ENCODE data around the gene TFCP2. TPM values are rescaled to one million over a fixed set of nuclear protein-coding genes. Genes with fewer than 3 reads are reported as not detected.

The TFCP2 gene
- total RNA-seq, 2 donors from 2014 or later = 44.1 to 47.2 TPM

- no peak for DNase-seq
- 83 to 86% methylated on average over 2 to 3 of the region's 3 CpGs for WGBS, 2 experiments (ENCODE audit: insufficient coverage in 1 of 2, insufficient read length in 1 of 2)
- H3K4me1 Mint-ChIP-seq = peaks cover 6% of the 10 kb centered on the region
- no peak overlapping the region for H3K4me3 Mint-ChIP-seq
- no peak overlapping the region for H3K27ac Mint-ChIP-seq
- Histone ChIP-seq H3K27ac (ENCODE audit: low read depth, low read length) (no peak overlapping the region), H3K4me3 (ENCODE audit: low read length) (no peak overlapping the region), H3K4me1 (ENCODE audit: control insufficient read depth, insufficient read depth, low read length) (peaks cover 5% of the 10 kb centered on the region), H3K27me3 (ENCODE audit: control insufficient read depth, insufficient read depth, low read length, poor library complexity, severe bottlenecking) (no peaks in the 10 kb centered on the region), H3K9me3 (ENCODE audit: control insufficient read depth, low read length) (no peaks in the 10 kb centered on the region), H3K9ac (ENCODE audit: extremely low read depth, low read length, poor library complexity, severe bottlenecking) (no peak overlapping the region), H3K36me3 (ENCODE audit: control insufficient read depth, insufficient read depth, low read length) (no peaks in the 10 kb centered on the region)
- TF ChIP-seq CTCF (conservative IDR thresholded peaks at IDR 0.05) = no peak
- H3K27me3 Mint-ChIP-seq (ENCODE audit: insufficient read depth) = no peaks in the 10 kb centered on the region
- H3K36me3 Mint-ChIP-seq (ENCODE audit: low read depth) = no peaks in the 10 kb centered on the region
- no peaks in the 10 kb centered on the region for H3K9me3 Mint-ChIP-seq
These were observed 10.4 kb upstream of the TFCP2 start for GRCh38 chr12:51183349-51183748.

- no peaks in the 10 kb centered on the region for H3K27me3 ChIP-seq (ENCODE audit: control insufficient read depth, insufficient read depth, low read length, poor library complexity, severe bottlenecking)
- H3K27ac ChIP-seq (ENCODE audit: low read depth, low read length) = no peak overlapping the region
- no peaks in the 10 kb centered on the region for H3K36me3 ChIP-seq (ENCODE audit: control insufficient read depth, insufficient read depth, low read length)
- H3K9me3 ChIP-seq (ENCODE audit: control insufficient read depth, low read length) = no peaks in the 10 kb centered on the region
- Mint-ChIP-seq H3K27me3 (ENCODE audit: insufficient read depth) (no peaks in the 10 kb centered on the region), H3K36me3 (ENCODE audit: low read depth) (no peaks in the 10 kb centered on the region), H3K4me1 (no peaks in the 10 kb centered on the region), H3K27ac (no peak overlapping the region), H3K9me3 (no peaks in the 10 kb centered on the region), H3K4me3 (no peak overlapping the region)
- DNase-seq = no peak
- peaks cover 5% of the 10 kb centered on the region for H3K4me1 ChIP-seq (ENCODE audit: control insufficient read depth, insufficient read depth, low read length)
- no peak for TF ChIP-seq CTCF (conservative IDR thresholded peaks at IDR 0.05)
- WGBS, 2 experiments (ENCODE audit: insufficient coverage in 1 of 2, insufficient read length in 1 of 2) = 98 to 99% methylated on average over 5 of the region's 5 CpGs
- no peak overlapping the region for H3K4me3 ChIP-seq (ENCODE audit: low read length)
- no peak overlapping the region for H3K9ac ChIP-seq (ENCODE audit: extremely low read depth, low read length, poor library complexity, severe bottlenecking)
These were observed 8.6 kb upstream of the TFCP2 start for GRCh38 chr12:51181558-51181957.

GRCh38 chr12:51177897-51178296, 5.0 kb upstream of the TFCP2 start:
- no peak overlapping the region for H3K4me3 Mint-ChIP-seq
- H3K27ac Mint-ChIP-seq = no peak overlapping the region
- Histone ChIP-seq H3K9ac (ENCODE audit: extremely low read depth, low read length, poor library complexity, severe bottlenecking) (no peak overlapping the region), H3K27me3 (ENCODE audit: control insufficient read depth, insufficient read depth, low read length, poor library complexity, severe bottlenecking) (no peaks in the 10 kb centered on the region), H3K9me3 (ENCODE audit: control insufficient read depth, low read length) (no peaks in the 10 kb centered on the region), H3K4me3 (ENCODE audit: low read length) (no peak overlapping the region), H3K36me3 (ENCODE audit: control insufficient read depth, insufficient read depth, low read length) (no peaks in the 10 kb centered on the region), H3K27ac (ENCODE audit: low read depth, low read length) (no peak overlapping the region), H3K4me1 (ENCODE audit: control insufficient read depth, insufficient read depth, low read length) (no peaks in the 10 kb centered on the region)
- peaks cover 3% of the 10 kb centered on the region for H3K27me3 Mint-ChIP-seq (ENCODE audit: insufficient read depth)
- 80 to 87% methylated on average over 1 to 2 of the region's 2 CpGs for WGBS, 2 experiments (ENCODE audit: insufficient coverage in 1 of 2, insufficient read length in 1 of 2)
- H3K36me3 Mint-ChIP-seq (ENCODE audit: low read depth) = no peaks in the 10 kb centered on the region
- H3K9me3 Mint-ChIP-seq = no peaks in the 10 kb centered on the region
- H3K4me1 Mint-ChIP-seq = no peaks in the 10 kb centered on the region
- no peak for DNase-seq
- TF ChIP-seq CTCF (conservative IDR thresholded peaks at IDR 0.05) = no peak

Measured in endodermal cell (in vitro differentiated cells).